ENCODE measurements around the gene SASH3. TPM values are rescaled to one million over a fixed set of nuclear protein-coding genes. Genes with fewer than 3 reads are reported as not detected.

SASH3 gene
- total RNA-seq, 1 donor from 2014 or later: not detected

GRCh38 chrX:129750971-129751370 is 28.8 kb upstream of the SASH3 start:
- Mint-ChIP-seq H3K27ac (ENCODE audit: unreplicated experiment) (no peak overlapping the region), H3K4me1 (ENCODE audit: low read depth, unreplicated experiment) (no peaks in the 10 kb centered on the region), H3K27me3 (ENCODE audit: low read depth, unreplicated experiment) (peaks cover 2% of the 10 kb centered on the region), H3K9me3 (ENCODE audit: unreplicated experiment) (peaks cover 1% of the 10 kb centered on the region), H3K4me3 (ENCODE audit: unreplicated experiment) (no peak overlapping the region), H3K36me3 (ENCODE audit: low read depth, unreplicated experiment) (no peaks in the 10 kb centered on the region)
- H3K79me2 ChIP-seq (ENCODE audit: insufficient read depth, low read length): no peaks in the 10 kb centered on the region
- H3K9me3 ChIP-seq (ENCODE audit: insufficient read depth, low read depth, low read length): no peaks in the 10 kb centered on the region
- no peak overlapping the region for H3K4me3 ChIP-seq (ENCODE audit: insufficient read depth, low read depth, low read length)
- TF ChIP-seq EZH2 (IDR thresholded peaks at IDR 0.05; ENCODE audit: insufficient read depth, low read length): no peak
- no peaks in the 10 kb centered on the region for H4K20me1 ChIP-seq (ENCODE audit: insufficient read depth, low read length)
- no peaks in the 10 kb centered on the region for H3K36me3 ChIP-seq (ENCODE audit: insufficient read depth, low read length)
- H3K4me1 ChIP-seq (ENCODE audit: insufficient read depth, low read length): peaks cover 2% of the 10 kb centered on the region
- no peak overlapping the region for H2AFZ ChIP-seq (ENCODE audit: low read depth, low read length)
- no peak overlapping the region for H3K4me2 ChIP-seq (ENCODE audit: low read length)
- no peaks in the 10 kb centered on the region for H3K27me3 ChIP-seq (ENCODE audit: insufficient read depth, low read length)
- DNase-seq (ENCODE audit: low read depth) (no peak), FAIRE-seq (no peak)
- no peak overlapping the region for H3K9ac ChIP-seq (ENCODE audit: low read length)
- no peak overlapping the region for H3K27ac ChIP-seq (ENCODE audit: low read depth, low read length)

DNA sequence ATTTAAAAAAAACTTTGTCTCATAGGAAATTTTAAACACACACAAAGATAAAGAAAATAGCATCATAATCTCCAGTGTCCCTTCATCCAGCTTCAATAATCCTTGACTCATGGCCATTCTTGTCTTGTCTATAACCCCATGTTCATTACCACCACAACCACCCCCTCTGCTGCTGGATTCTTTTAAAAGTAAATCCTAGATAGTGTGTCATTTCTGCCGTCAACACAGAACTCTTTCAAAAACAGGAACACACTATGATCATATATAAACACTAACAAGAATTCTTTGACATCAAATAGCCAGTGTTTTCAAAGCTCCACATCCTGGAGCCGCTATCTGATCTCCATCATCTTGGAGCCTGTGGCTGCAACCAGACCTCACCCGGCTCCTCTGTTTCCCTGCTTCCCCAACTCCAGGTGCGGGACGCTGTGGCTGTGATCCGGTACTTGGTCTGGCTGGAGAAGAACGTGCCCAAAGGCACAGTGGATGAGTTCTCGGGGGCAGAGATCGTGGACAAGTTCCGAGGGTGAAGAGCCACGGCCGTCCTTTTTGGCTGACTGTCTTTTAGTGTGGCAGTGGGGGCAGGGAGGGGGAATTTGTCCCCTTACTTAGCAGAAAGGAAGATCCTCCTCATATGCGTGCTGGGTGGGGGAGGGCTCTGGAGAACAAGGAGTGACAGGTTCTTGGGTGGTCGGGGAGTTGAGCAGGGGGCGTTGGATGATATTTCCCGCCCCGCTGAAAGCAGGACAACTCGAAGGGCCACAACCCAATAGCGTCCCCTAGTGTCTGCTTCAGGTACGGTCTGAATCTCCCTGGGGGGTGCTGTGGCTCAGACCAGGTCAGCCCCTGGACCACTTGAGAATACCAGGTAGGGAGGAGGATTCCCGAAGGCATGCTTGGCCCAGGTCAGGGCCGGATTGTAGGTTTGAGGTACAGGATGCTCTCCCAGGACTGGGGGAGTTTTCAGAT is 25.4 kb upstream of the SASH3 start:
- Histone ChIP-seq H3K4me2 (ENCODE audit: low read length) (no peak overlapping the region), H4K20me1 (ENCODE audit: insufficient read depth, low read length) (no peaks in the 10 kb centered on the region), H3K27ac (ENCODE audit: low read depth, low read length) (no peak overlapping the region), H3K36me3 (ENCODE audit: insufficient read depth, low read length) (no peaks in the 10 kb centered on the region), H3K9me3 (ENCODE audit: insufficient read depth, low read depth, low read length) (no peaks in the 10 kb centered on the region), H3K27me3 (ENCODE audit: insufficient read depth, low read length) (no peaks in the 10 kb centered on the region), H3K9ac (ENCODE audit: low read length) (no peak overlapping the region), H3K4me3 (ENCODE audit: insufficient read depth, low read depth, low read length) (no peak overlapping the region), H3K79me2 (ENCODE audit: insufficient read depth, low read length) (no peaks in the 10 kb centered on the region), H2AFZ (ENCODE audit: low read depth, low read length) (no peak overlapping the region), H3K4me1 (ENCODE audit: insufficient read depth, low read length) (peaks cover 5% of the 10 kb centered on the region)
- Mint-ChIP-seq H3K27ac (ENCODE audit: unreplicated experiment) (no peak overlapping the region), H3K4me3 (ENCODE audit: unreplicated experiment) (no peak overlapping the region), H3K9me3 (ENCODE audit: unreplicated experiment) (no peaks in the 10 kb centered on the region), H3K36me3 (ENCODE audit: low read depth, unreplicated experiment) (no peaks in the 10 kb centered on the region), H3K27me3 (ENCODE audit: low read depth, unreplicated experiment) (peaks cover 3% of the 10 kb centered on the region), H3K4me1 (ENCODE audit: low read depth, unreplicated experiment) (no peaks in the 10 kb centered on the region)
- DNase-seq (ENCODE audit: low read depth) (no peak), FAIRE-seq (peak; percentile 54)
- no peak for TF ChIP-seq EZH2 (IDR thresholded peaks at IDR 0.05; ENCODE audit: insufficient read depth, low read length)
- TF ChIP-seq, protein P1, sequence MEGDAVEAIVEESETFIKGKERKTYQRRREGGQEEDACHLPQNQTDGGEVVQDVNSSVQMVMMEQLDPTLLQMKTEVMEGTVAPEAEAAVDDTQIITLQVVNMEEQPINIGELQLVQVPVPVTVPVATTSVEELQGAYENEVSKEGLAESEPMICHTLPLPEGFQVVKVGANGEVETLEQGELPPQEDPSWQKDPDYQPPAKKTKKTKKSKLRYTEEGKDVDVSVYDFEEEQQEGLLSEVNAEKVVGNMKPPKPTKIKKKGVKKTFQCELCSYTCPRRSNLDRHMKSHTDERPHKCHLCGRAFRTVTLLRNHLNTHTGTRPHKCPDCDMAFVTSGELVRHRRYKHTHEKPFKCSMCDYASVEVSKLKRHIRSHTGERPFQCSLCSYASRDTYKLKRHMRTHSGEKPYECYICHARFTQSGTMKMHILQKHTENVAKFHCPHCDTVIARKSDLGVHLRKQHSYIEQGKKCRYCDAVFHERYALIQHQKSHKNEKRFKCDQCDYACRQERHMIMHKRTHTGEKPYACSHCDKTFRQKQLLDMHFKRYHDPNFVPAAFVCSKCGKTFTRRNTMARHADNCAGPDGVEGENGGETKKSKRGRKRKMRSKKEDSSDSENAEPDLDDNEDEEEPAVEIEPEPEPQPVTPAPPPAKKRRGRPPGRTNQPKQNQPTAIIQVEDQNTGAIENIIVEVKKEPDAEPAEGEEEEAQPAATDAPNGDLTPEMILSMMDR (IDR thresholded peaks at IDR 0.05; ENCODE audit: insufficient read depth, low read depth, low read length): no peak

- H3K36me3 Mint-ChIP-seq (ENCODE audit: low read depth, unreplicated experiment): no peaks in the 10 kb centered on the region
- no peak overlapping the region for H3K27ac Mint-ChIP-seq (ENCODE audit: unreplicated experiment)
- Histone ChIP-seq H3K4me1 (ENCODE audit: insufficient read depth, low read length) (peaks cover 13% of the 10 kb centered on the region), H3K4me2 (ENCODE audit: low read length) (no peak overlapping the region), H3K79me2 (ENCODE audit: insufficient read depth, low read length) (no peaks in the 10 kb centered on the region), H2AFZ (ENCODE audit: low read depth, low read length) (no peak overlapping the region), H3K4me3 (ENCODE audit: insufficient read depth, low read depth, low read length) (no peak overlapping the region), H3K9me3 (ENCODE audit: insufficient read depth, low read depth, low read length) (no peaks in the 10 kb centered on the region), H3K27me3 (ENCODE audit: insufficient read depth, low read length) (no peaks in the 10 kb centered on the region), H3K9ac (ENCODE audit: low read length) (no peak overlapping the region), H3K27ac (ENCODE audit: low read depth, low read length) (no peak overlapping the region), H3K36me3 (ENCODE audit: insufficient read depth, low read length) (no peaks in the 10 kb centered on the region), H4K20me1 (ENCODE audit: insufficient read depth, low read length) (no peaks in the 10 kb centered on the region)
- no peak overlapping the region for H3K4me3 Mint-ChIP-seq (ENCODE audit: unreplicated experiment)
- peaks cover 3% of the 10 kb centered on the region for H3K27me3 Mint-ChIP-seq (ENCODE audit: low read depth, unreplicated experiment)
- H3K9me3 Mint-ChIP-seq (ENCODE audit: unreplicated experiment): no peaks in the 10 kb centered on the region
- FAIRE-seq (no peak), DNase-seq (ENCODE audit: low read depth) (no peak)
- TF ChIP-seq, protein P1 (IDR thresholded peaks at IDR 0.05; ENCODE audit: insufficient read depth, low read depth, low read length): no peak
- TF ChIP-seq EZH2 (IDR thresholded peaks at IDR 0.05; ENCODE audit: insufficient read depth, low read length): no peak
- no peaks in the 10 kb centered on the region for H3K4me1 Mint-ChIP-seq (ENCODE audit: low read depth, unreplicated experiment)
Observed at GRCh38 chrX:129755779-129756650, 23.7 kb upstream of the SASH3 start.
